ENCODE data around the gene FRRS1L. TPM values are rescaled to one million over a fixed set of nuclear protein-coding genes. Genes with fewer than 3 reads are reported as not detected.

FRRS1L gene, protein sequence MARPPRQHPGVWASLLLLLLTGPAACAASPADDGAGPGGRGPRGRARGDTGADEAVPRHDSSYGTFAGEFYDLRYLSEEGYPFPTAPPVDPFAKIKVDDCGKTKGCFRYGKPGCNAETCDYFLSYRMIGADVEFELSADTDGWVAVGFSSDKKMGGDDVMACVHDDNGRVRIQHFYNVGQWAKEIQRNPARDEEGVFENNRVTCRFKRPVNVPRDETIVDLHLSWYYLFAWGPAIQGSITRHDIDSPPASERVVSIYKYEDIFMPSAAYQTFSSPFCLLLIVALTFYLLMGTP
- total RNA-seq (2021) (not detected in 2 replicates), Bru-seq, nascent RNA (percentile 3 among the genes with signal in this experiment), BruChase-seq, experiment 1, labeled RNA remaining after a 2-hour chase (percentile 2 among the genes with signal in this experiment), BruChase-seq, experiment 2, labeled RNA remaining after a 6-hour chase (percentile 5 among the genes with signal in this experiment)
- long read RNA-seq = 0 reads

DNA sequence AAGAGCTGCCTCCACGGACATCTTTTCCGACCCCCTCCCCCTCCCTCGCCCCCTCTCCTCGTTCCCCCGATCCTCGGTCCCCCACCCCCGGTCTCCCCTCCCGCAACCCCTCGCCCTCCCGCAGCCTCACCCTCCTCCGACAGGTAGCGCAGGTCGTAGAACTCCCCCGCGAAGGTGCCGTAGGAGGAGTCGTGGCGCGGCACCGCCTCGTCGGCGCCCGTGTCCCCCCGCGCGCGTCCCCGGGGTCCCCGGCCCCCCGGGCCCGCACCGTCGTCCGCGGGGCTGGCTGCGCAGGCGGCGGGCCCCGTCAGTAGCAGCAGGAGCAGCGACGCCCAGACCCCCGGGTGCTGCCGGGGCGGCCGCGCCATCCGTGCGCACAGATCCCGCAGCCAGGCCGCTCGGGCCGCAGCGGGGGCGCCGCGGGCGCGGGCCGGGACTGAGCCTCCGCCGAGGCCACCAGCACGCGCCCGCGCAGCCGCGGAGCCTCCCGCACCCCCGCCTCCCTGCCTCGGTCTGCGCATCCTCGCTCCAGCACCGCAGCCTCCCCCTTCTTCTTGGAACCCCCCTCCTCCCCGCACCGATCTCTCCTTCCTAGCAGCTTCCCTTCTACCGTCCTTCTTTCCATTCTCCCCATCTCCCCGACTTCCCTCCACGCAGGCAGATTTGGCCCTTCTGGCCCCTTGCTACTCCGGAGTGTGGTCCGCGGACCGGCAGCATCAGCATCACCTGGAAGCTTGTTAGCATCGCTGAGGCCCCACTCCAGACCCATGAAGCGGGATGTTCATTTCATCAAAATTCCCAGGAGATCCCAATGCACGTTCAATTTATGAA, at the start of gene FRRS1L:
Gene FRRS1L, minus strand, starts transcription at position 479 of the 831 bp plus-strand sequence. Its CDS starts 111 bp downstream, at position 368.
- no peaks in the 10 kb centered on the region for H3K79me2 ChIP-seq (ENCODE audit: low read depth)
- POLR2A ChIA-PET (ENCODE audit: unreplicated experiment) = no interaction called here
- BruUV-seq (replicated peaks) = no TSS peak
- intact Hi-C loops (cut with micrococcal nuclease; ENCODE audit: unreplicated experiment) = no loop called here
- no peaks in the 10 kb centered on the region for H3K4me1 ChIP-seq (replicated peaks; ENCODE audit: insufficient read depth)
- no peaks in the 10 kb centered on the region for H3K36me3 ChIP-seq (ENCODE audit: low read depth)
- H3K9me2 ChIP-seq (ENCODE audit: insufficient read depth) = no peaks in the 10 kb centered on the region
- no peaks in the 10 kb centered on the region for H3K27me3 ChIP-seq (ENCODE audit: insufficient read depth, low read depth)
- CTCF ChIA-PET = no interaction called here
- H3K9me3 ChIP-seq (ENCODE audit: insufficient read depth, low read depth) = no peaks in the 10 kb centered on the region
- no peak within 1 kb of the TSS for H3K27ac ChIP-seq
- H3K4me3 ChIP-seq = no peak within 1 kb of the TSS
- H2AFZ ChIP-seq = no peak within 1 kb of the TSS
- DNase-seq = no peak
- H3K4me2 ChIP-seq = no peak within 1 kb of the TSS
- H4K20me1 ChIP-seq (ENCODE audit: insufficient read depth) = no peaks in the 10 kb centered on the region
- TF ChIP-seq EZH2 (IDR thresholded peaks at IDR 0.05; ENCODE audit: low read depth) = no peak
- TF ChIP-seq, protein P1, sequence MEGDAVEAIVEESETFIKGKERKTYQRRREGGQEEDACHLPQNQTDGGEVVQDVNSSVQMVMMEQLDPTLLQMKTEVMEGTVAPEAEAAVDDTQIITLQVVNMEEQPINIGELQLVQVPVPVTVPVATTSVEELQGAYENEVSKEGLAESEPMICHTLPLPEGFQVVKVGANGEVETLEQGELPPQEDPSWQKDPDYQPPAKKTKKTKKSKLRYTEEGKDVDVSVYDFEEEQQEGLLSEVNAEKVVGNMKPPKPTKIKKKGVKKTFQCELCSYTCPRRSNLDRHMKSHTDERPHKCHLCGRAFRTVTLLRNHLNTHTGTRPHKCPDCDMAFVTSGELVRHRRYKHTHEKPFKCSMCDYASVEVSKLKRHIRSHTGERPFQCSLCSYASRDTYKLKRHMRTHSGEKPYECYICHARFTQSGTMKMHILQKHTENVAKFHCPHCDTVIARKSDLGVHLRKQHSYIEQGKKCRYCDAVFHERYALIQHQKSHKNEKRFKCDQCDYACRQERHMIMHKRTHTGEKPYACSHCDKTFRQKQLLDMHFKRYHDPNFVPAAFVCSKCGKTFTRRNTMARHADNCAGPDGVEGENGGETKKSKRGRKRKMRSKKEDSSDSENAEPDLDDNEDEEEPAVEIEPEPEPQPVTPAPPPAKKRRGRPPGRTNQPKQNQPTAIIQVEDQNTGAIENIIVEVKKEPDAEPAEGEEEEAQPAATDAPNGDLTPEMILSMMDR (conservative IDR thresholded peaks at IDR 0.05) = no peak
- H3F3A ChIP-seq (ENCODE audit: insufficient read depth, low read depth) = no peaks in the 10 kb centered on the region

DNA sequence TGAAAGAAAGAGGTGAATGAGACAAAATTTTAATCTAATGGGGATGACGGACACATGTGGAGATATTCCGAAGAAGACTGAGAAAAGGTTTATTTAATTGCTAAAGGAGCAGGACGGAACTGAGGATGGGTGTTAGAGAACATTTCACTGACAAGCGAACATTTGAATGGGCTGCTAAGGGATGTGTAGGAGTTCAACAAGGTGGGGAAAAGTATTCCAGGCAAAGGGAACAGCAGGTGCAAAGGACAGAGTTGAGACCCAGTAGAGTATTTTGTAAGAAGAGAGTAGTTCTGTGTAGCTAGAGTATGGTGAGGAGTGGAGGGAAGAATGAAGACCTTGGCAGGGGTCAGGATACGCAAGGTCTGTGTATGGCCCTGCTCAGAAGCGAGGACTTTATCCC, 47.4 kb upstream of the FRRS1L start:
- no peaks in the 10 kb centered on the region for H3K36me3 ChIP-seq (ENCODE audit: low read depth)
- H3K4me1 ChIP-seq (replicated peaks; ENCODE audit: insufficient read depth) = no peaks in the 10 kb centered on the region
- ChIA-PET POLR2A (ENCODE audit: unreplicated experiment) (no interaction called here), CTCF (interaction anchor here (0.6 kb wide), 1 partner anchor 22 kb away, joined by 3 read pairs; no protein-coding TSS in a partner anchor)
- no peaks in the 10 kb centered on the region for H3K79me2 ChIP-seq (ENCODE audit: low read depth)
- H4K20me1 ChIP-seq (ENCODE audit: insufficient read depth) = no peaks in the 10 kb centered on the region
- BruUV-seq (replicated peaks) = no TSS peak
- H3K4me2 ChIP-seq = no peak overlapping the region
- no peak overlapping the region for H2AFZ ChIP-seq
- no peak overlapping the region for H3K4me3 ChIP-seq
- intact Hi-C loops (cut with micrococcal nuclease; ENCODE audit: unreplicated experiment) = no loop called here
- TF ChIP-seq, protein P1 (conservative IDR thresholded peaks at IDR 0.05) = no peak
- TF ChIP-seq EZH2 (IDR thresholded peaks at IDR 0.05; ENCODE audit: low read depth) = no peak
- no peaks in the 10 kb centered on the region for H3K27me3 ChIP-seq (ENCODE audit: insufficient read depth, low read depth)
- no peaks in the 10 kb centered on the region for H3F3A ChIP-seq (ENCODE audit: insufficient read depth, low read depth)
- no peak for DNase-seq
- no peaks in the 10 kb centered on the region for H3K9me2 ChIP-seq (ENCODE audit: insufficient read depth)
- H3K27ac ChIP-seq = no peak overlapping the region
- H3K9me3 ChIP-seq (ENCODE audit: insufficient read depth, low read depth) = no peaks in the 10 kb centered on the region

DNA sequence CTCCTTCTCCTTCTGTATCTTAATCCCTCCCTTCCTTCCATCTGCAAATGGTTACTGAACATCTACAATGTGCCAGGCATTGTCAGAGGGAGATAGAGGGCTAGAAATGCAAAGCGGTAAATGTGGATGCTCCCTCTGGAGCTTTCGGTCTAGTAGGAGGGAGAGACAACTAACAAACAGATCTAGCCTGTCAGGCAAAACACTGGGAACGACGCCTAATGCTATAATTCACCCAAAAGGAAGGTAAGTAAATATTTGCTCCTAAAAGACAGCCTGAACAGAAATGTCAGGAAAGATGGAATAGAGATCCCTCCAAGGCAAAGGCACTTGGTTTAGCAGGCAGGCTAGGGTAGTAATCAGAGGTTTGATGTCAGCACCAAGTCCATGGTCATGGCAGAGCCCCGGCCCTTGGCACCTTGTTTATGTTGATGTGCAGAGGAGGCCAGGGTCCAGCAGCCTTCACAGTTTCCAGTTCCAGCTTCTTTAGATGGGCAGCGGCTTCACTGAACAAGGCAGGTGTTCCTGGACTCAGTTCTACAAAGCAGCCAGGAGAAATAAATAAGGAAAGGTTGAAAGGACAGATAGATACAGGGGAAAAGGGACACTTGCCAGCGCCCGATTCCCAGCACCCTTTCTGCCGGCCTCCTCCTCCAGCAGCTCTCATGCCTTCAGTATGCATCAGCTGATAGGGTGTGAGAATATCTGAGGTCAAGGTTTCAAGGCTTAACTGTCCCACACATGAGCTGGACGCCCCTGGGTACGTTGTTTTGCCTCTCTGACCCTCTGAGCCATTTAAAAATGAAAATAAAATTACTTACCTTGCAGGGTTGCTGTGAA, 46.5 kb upstream of the FRRS1L start:
- no peak for TF ChIP-seq EZH2 (IDR thresholded peaks at IDR 0.05; ENCODE audit: low read depth)
- TF ChIP-seq, protein P1 (conservative IDR thresholded peaks at IDR 0.05) = no peak
- H3K36me3 ChIP-seq (ENCODE audit: low read depth) = no peaks in the 10 kb centered on the region
- no TSS peak for BruUV-seq (replicated peaks)
- no peak overlapping the region for H3K4me3 ChIP-seq
- intact Hi-C loops (cut with micrococcal nuclease; ENCODE audit: unreplicated experiment) = no loop called here
- H3K4me1 ChIP-seq (replicated peaks; ENCODE audit: insufficient read depth) = no peaks in the 10 kb centered on the region
- ChIA-PET CTCF (interaction anchor here (0.6 kb wide), 1 partner anchor 22 kb away, joined by 3 read pairs; no protein-coding TSS in a partner anchor), POLR2A (ENCODE audit: unreplicated experiment) (no interaction called here)
- H2AFZ ChIP-seq = no peak overlapping the region
- H3K9me2 ChIP-seq (ENCODE audit: insufficient read depth) = no peaks in the 10 kb centered on the region
- H3K27ac ChIP-seq = no peak overlapping the region
- no peak overlapping the region for H3K4me2 ChIP-seq
- DNase-seq = no peak
- no peaks in the 10 kb centered on the region for H3K27me3 ChIP-seq (ENCODE audit: insufficient read depth, low read depth)
- H3F3A ChIP-seq (ENCODE audit: insufficient read depth, low read depth) = no peaks in the 10 kb centered on the region
- no peaks in the 10 kb centered on the region for H4K20me1 ChIP-seq (ENCODE audit: insufficient read depth)
- no peaks in the 10 kb centered on the region for H3K9me3 ChIP-seq (ENCODE audit: insufficient read depth, low read depth)
- H3K79me2 ChIP-seq (ENCODE audit: low read depth) = no peaks in the 10 kb centered on the region

Measured in PC-9 (cell line).